Fibroblast of mammary gland (primary cell): ENCODE measurements around the gene ERC1.

Source experiments
- DNase-seq: peaks from one replicate; pipeline ENCODE4 v3.0.0-alpha.2; 2010; ENCODE audit warnings: low read depth
- H3K4me3 ChIP-seq: 2 replicates; pipeline ENCODE4 v1.5.1; 2011; ENCODE audit warnings: low read depth, mild to moderate bottlenecking, low read length, moderate library complexity; ENCODE audit not compliant: control insufficient read depth
- TF ChIP-seq, protein P1 (sequence below): conservative IDR thresholded peaks from 2 replicates; pipeline ENCODE4 v1.5.1; 2011; ENCODE audit warnings: low read depth, low read length, inconsistent platforms; ENCODE audit not compliant: control insufficient read depth, insufficient read depth

The ERC1 gene

DNA sequence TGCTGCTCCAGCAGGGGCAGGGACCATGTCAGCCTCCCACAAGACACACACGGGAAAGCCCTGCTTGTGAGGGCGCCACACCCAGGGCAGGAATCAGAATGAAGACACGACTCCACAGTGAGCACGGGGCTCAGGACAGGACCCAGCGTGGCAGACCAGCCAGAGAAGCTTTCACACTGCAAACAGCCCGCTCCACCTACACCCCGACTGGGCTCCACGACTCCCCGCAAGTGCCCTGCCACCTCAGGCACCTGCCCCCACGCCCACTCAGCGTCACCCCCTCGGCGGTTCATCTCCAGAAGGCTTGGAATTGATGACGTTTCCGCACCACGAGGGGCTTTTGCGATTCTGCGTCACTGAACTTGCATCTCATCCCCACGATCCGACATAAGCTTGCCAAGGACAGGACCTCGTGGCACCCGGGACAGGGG is 512.3 kb downstream of the ERC1 start:
- TF ChIP-seq, protein P1, sequence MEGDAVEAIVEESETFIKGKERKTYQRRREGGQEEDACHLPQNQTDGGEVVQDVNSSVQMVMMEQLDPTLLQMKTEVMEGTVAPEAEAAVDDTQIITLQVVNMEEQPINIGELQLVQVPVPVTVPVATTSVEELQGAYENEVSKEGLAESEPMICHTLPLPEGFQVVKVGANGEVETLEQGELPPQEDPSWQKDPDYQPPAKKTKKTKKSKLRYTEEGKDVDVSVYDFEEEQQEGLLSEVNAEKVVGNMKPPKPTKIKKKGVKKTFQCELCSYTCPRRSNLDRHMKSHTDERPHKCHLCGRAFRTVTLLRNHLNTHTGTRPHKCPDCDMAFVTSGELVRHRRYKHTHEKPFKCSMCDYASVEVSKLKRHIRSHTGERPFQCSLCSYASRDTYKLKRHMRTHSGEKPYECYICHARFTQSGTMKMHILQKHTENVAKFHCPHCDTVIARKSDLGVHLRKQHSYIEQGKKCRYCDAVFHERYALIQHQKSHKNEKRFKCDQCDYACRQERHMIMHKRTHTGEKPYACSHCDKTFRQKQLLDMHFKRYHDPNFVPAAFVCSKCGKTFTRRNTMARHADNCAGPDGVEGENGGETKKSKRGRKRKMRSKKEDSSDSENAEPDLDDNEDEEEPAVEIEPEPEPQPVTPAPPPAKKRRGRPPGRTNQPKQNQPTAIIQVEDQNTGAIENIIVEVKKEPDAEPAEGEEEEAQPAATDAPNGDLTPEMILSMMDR = no peak
- H3K4me3 ChIP-seq = no peak overlapping the region
- no peak for DNase-seq

DNA sequence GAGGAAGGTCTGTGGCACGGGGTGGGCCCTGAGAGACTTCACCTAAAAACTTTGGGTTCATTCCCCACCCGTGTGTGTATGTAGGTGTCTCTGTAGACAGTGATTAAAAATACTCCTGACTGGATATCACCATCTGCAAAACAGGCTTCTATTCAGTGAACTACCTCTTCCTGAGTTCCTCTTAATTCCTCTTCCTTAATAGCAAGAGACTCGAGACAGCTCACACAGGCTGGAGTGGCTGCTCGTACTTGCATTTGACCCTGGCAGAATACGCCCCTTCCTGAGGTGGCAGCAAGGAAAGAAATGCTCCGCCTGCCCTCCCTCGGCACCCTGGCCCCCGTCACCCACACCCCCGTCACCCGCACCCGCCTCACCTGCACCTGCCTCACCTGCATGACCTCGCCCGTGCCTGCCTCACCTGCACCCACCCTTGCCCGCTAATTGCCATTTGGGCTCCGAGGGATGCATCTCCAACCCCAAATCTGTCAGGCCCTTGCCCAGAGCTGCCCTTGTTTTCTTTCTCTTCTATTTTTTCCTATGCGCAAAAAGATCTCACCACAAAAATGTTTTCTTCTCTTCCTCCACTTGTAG is 513.4 kb downstream of the ERC1 start:
- DNase-seq = no peak

DNA sequence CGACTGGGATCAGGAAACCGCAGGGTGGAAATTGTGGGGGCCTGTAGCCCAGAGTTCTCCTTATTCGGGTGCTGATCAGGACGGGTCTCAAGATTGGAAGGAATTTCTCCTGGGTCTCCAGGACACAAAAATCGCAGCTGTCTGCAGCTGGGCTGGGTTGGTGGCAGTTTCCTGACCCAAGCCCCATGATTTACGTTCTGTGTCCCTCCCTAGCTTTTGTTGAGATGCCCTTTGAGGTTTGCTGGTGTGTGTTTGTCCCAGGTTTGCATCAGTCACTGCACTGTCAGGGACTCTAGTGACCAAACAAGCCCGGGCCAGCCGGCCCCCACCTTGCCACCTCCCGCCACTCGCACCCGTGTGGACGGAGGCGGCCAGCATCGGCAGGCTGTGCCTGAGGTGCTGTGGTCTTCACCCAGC is 513.9 kb downstream of the ERC1 start:
- H3K4me3 ChIP-seq = no peak overlapping the region
- TF ChIP-seq, protein P1 = no peak

More for the DNA sequence above, 513.4 kb downstream of the ERC1 start:
- TF ChIP-seq, protein P1 = no peak
- no peak overlapping the region for H3K4me3 ChIP-seq

DNA sequence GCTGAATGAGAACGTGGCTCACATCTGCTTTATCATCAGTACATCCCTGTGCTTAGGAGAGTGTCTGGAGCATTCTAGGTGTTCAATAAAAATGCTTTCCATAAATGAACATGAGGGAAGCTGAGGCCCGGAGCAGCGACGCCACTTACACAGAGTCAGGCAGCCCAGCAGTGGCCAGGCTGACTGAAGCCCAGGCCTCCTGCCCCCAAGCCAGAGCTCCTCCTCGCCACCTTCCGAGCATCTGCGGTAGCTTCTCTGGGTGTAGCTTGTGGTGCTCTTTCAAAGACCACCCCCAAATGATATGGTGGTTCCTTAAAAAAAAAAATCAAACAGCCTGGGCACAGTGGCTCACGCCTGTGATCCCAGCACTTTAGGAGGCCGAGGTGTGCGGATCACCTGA is 514.6 kb downstream of the ERC1 start:
- TF ChIP-seq, protein P1 = no peak
- H3K4me3 ChIP-seq = no peak overlapping the region
- no peak for DNase-seq

More for the DNA sequence above, 513.9 kb downstream of the ERC1 start:
- no peak for DNase-seq

DNA sequence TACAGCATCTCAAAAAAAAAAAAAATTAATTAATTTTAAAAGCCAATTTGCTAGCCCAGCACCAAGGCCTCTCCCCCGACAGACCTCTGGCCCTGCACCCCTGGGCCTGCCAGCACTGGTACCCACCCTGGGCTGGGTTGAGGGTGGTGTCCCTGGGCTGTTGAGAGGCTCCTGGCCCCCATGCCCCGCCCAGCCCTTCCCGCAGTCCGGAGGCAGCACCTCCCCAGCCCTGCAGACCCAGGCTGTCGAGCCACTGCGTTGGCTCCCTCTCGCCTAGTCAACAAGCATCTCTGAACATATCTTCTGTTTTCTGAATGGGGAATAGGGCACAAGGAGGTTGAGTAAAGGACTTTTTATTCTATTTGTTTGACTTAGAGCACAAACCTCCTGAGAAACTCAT is 516.3 kb downstream of the ERC1 start:
- TF ChIP-seq, protein P1 = no peak
- H3K4me3 ChIP-seq = no peak overlapping the region
- DNase-seq = no peak

DNA sequence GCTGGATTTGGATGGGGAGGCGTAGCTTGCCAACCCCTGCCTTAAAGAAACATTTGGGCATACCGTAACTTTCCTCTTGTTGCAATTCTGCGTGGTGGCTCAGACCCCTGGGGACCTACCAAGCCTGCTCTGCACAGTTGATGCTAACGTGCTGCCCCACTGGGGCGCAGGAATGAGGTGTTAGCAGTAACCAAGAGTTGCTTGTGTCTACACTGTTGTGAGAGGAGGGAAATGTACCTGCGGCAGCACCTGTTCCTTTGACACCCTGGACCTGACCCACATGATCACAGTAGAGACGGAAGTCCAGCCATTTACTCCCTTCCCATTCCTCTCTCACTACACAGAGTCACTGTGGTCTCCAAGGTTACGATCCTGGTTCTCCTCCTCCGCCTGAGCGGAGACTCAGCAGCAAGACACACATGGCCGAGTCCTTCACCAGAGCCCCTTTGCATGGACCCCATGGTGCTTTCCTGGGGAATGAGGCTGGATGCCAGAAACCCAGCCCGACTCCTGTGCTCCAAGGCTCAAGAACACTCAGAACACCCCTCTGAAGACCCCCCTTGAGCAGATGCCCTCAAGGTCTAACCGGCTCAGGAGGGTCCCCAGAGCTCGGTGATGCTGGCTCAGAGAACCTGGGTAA is 518.5 kb downstream of the ERC1 start:
- no peak overlapping the region for H3K4me3 ChIP-seq
- DNase-seq = no peak
- TF ChIP-seq, protein P1 = no peak
